NOMO-1 treated with DMSO at 0.1 percent for 48 hours (cell line): ENCODE results near the gene SLC66A2.

Experiments used
- DNase-seq: peaks from one replicate; lab custom pipeline; 2025; ENCODE audit not compliant: unreplicated experiment; lab: John Stamatoyannopoulos, UW

Gene SLC66A2

DNA sequence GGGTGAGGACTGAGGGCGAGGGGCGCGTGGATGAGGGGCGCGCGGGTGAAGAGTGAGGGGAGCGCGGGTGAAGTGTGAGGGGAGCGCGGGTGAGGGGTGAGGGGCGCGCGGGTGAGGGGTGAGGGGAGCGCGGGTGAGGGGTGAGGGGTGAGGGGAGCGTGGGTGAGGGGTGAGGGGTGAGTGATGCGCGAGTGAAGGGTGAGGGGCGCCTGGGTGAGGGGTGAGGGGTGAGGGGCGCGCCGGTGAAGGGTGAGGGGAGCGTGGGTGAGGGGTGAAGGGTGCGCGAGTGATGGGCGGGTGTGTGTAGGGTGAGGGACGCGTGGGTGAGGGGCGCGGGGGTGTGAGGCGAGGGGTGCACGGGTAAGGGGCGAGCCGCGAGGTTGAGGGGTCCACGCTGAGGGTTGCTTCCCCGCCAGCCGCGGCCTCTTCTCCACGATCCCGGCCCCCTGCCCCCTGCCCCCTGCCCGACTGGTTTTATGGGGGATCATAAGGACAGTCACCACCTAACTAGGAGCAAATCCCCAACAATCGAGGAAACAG lies 1.1 kb upstream of the SLC66A2 start:
- DNase-seq: no peak

GRCh38 chr18:79950515-79951341 lies 725 bp downstream of the SLC66A2 start:
- no peak for DNase-seq

DNA sequence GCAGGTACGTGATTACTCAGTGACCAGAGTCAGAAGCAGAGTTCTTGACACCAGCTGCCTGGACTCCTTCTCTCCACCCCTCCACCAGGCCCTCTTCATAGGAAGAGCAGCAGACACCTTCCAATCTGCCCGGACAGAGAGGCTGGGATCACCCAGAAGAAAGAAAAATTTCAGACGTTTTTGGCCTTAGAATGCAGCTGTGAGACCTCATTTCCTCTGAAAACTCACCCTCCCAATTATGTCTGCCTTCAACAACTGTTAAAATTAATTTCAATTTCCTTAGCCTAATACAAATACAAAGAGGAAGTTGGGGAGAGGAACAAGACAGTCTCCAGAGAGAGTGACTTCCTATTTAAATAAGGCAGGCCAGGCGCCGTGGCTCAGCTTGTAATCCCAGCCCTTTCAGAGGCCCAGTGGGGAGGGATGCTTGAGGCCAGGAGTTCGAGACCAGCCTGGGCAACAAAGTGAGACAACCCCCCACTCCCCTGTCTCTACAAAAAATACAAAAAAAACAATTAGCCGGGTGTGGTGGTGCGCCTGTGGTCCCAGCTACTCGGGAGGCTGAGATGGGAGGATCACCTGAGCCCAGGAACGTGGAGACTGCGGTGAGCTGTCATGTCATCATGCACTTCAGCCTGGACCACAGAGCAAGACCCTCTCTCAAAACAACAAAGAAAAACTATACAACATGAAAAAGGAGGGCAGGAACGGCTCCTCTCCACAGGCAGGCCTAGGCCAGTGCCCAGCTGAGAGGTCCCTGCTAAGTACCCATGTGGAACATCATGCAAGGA lies 1.6 kb downstream of the SLC66A2 start:
- peak; percentile 96 for DNase-seq

GRCh38 chr18:79948719-79949411 lies 2.6 kb downstream of the SLC66A2 start:
- no peak for DNase-seq

GRCh38 chr18:79947881-79948610 lies 3.4 kb downstream of the SLC66A2 start:
- no peak for DNase-seq

DNA sequence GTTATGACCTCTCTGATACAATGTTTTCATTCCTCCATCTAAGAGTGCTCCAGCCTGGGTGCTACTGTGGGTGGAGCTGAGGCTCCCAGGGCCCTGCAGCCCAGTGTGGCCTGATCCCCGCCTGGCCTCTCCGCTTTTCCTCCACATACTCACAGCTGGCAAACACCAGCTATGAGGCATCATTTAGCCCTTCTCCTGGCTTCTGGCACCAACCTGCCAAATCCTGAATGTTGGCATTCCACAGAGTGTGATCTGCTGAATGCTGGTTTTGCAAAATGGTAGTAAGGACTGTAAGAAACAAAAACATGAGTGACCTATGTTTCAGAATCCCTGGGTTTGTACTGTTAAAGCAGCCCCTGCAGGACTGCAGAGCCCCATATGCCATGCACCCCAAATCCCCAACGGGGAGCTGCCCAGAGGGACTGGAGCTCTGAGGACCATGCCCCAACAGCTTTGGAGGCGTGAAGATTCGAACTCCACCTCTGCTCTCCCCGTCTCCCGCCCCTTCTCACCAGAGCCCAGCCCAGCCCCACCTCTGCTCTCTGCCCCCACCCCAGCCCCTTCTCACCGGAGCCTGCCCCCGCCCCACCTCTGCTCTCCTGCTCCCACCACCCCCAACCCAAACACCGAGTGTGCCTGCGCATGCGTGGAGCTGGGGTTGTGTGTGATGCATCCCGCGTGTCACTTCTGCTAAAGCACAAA lies 4.2 kb downstream of the SLC66A2 start:
- no peak for DNase-seq

- DNase-seq: no peak
Observed at GRCh38 chr18:79945118-79946042, 6.1 kb downstream of the SLC66A2 start.

GRCh38 chr18:79944746-79945117 lies 6.7 kb downstream of the SLC66A2 start:
- no peak for DNase-seq

DNA sequence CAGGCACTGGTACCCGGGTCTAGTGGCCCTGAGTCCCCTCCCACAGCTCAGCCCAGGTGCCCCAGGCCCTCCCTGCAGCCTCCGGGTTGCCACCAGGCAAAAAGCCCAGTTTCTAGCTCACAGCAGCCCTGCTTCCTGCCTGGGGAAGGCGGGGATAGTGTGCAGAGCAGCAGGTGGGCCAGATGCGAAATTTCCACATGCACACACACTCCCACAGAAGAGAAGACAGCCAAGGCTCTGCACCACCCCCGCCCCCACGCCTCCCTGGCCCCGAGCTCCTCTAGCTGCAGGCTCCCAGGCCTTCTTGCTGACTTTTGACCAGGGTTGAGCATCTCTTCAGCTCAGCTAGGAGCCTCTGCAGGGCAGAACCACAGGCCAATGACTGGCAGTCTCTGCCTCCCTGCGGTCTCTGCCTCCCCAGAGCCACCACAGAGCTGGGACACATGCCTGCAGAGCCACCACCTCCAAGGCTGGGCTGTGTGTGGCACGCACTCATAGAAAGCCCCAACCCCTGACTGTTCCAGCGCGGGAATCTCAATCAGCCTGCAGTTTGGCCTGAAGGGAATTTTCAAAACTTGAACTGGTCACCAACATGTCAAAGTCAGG lies 7.2 kb downstream of the SLC66A2 start:
- no peak for DNase-seq

- DNase-seq: no peak
Observed at GRCh38 chr18:79943608-79944125, 7.8 kb downstream of the SLC66A2 start.

DNA sequence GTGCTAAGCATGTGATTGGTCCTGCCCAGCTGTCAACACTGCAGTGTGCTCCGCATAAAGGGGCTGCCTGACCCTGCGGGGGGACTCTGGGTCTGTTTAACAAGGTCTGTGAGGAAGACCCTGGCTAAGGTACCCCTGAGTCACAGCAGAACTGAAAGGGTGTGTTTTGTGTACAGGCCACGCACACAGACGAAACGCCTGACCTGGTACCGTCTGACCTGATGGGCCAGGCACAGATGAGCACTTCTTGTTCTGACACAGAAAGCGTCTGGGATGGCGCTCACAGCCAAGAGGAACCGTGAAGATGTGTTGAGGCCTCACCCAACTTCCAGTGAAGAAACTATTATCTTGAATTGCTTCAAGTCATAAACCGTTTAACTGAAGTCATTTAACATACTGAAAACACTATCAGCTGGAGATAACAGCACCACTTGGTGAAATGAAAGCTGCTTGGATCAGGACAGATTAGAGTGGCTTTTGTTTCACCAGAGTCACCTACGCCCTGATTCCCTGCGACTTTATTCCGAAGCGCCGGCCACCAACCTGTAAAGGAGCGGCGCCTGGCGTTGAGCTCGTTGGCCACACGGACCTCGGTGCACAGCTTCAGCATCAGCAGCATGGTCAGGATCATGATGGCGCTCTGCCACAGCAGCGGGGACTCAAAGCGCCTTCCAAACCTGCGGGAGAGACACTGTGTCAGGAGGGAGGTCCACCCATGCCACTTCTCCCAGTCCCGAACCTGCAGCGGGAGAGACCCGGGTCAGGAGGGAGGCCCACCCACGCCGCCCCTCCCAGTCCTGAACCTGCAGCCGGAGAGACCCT lies 8.5 kb downstream of the SLC66A2 start:
- no peak for DNase-seq

- no peak for DNase-seq
Observed at GRCh38 chr18:79942211-79942610, 9.2 kb downstream of the SLC66A2 start.

GRCh38 chr18:79941473-79942119 lies 9.9 kb downstream of the SLC66A2 start:
- DNase-seq: no peak

- DNase-seq: no peak
Observed at GRCh38 chr18:79940814-79941472, 10.5 kb downstream of the SLC66A2 start.

DNA sequence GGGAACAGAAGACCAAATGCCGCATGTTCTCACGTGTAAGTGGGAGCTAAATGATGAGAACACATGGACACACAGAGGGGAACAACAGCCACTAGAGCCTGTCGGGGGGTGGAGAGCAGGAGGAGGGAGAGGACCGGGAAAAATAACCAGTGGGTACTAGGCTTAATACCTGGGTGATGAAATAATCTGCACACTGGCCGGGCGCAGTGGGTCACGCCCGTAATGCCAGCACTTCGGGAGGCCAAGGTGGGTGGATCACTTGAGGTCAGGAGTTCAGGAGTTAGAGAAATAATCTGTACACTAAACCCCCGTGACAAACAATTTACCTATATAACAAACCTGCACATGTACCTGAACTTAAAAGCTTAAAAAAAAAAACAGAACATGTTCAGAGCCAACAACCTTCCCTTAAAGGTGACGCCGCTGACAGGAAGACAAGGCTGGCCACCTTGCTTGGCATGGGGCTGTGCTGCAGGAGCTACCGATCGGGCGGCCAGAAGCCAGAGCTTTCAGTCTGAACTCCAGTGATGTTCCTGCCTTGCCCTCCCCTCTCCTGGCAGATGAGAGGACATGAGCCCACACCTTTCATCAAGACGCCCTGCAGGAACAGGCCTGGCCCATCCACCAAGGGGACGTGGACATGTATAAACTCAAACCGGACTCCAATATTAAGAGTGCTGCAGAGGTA lies 11.2 kb downstream of the SLC66A2 start:
- DNase-seq: no peak

- no peak for DNase-seq
Observed at GRCh38 chr18:79939096-79939495, 12.4 kb downstream of the SLC66A2 start.
